ENCODE measurements around the gene GCNT4.

GCNT4 gene

DNA sequence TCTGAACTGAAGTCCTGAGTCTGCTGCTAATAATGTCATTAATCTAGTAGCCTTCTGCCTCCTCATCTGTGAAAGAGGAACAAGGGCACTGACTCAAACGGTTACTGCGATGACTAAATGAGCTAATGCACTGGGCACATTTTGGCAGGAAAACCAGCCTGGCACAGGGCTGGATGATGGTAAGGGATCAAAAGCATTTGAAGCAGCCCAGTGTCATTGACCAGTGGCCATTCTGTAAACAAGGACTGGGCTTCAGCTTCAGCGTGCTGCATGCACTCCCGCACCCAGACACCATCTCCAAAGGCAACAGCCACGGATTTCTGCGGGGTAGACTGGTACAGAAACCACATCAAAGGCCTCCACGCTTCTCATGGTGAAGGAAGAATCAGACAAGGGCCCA lies 8.0 kb downstream of the GCNT4 start:
- H3K36me3 Mint-ChIP-seq: no peaks in the 10 kb centered on the region
- peaks cover 0 to 5% of the 10 kb centered on the region in 2 donors for H3K4me1 Mint-ChIP-seq

DNA sequence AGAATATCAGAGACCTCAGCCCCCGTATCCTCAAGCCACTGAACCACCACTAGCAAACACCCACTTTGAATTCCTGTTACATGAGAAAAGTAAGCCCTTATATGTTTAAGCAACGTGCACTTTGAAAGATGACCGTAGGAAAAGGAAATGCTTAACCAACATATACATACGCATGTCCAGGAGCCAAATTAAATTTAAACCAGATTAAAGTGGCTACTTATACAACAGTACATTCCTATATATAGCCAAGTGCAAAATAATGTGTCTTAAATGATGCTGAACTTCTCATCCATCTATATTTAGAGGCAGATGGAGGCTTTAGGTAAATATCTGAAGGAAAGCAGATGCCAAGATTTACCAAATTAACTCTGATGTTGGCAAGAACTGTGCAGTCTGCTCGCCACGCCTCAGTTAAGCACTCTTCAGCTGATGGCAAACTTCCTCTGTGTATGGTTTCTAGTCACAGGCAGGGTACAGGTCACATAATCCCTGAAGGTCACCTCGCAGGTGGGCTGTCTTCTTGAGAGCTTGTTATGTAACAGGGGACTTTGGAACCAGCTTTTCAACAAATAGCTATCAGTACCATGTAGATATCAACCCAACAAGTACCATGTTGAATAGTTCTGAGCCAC lies 8.6 kb downstream of the GCNT4 start:
- DNase-seq (no peak), ATAC-seq (replicated peaks) (peak in 1 of 2 donors; percentile 47)
- Mint-ChIP-seq H3K36me3 (no peaks in the 10 kb centered on the region), H3K27me3 (peaks cover 15 to 27% of the 10 kb centered on the region in 2 donors), H3K27ac (no peak overlapping the region), H3K4me3 (no peak overlapping the region), H3K9me3 (no peaks in the 10 kb centered on the region), H3K4me1 (peaks cover 0 to 5% of the 10 kb centered on the region in 2 donors)

More for the DNA sequence above, 8.0 kb downstream of the GCNT4 start:
- Mint-ChIP-seq H3K9me3 (no peaks in the 10 kb centered on the region), H3K4me3 (no peak overlapping the region), H3K27ac (no peak overlapping the region), H3K27me3 (peaks cover 15 to 30% of the 10 kb centered on the region in 2 donors)
- no peak for DNase-seq
- peak; percentile 51 to 82 for ATAC-seq (replicated peaks)

DNA sequence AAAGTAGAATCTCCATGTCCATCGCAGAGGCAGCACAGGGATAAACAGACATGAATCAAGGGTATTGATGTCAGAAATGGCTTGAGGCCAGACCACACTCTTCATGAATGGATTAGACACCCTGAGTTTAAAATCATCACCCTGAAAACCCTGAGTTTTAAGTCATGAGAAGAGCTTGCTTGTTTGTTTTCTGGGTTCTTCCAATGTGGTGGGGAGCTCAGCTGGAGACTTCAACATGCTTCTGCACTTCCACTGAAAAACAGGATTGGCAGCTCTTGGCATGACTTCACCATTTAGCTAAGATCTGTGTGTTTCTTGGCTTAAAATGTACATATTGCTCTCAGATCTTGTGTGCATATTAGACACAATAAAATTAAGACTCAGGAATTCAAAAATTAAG lies 9.8 kb downstream of the GCNT4 start:
- peaks cover 0 to 5% of the 10 kb centered on the region in 2 donors for H3K4me1 Mint-ChIP-seq
- ATAC-seq (replicated peaks) (no peak), DNase-seq (no peak)
- H3K9me3 Mint-ChIP-seq: no peaks in the 10 kb centered on the region
- H3K27me3 Mint-ChIP-seq: peaks cover 15 to 27% of the 10 kb centered on the region in 2 donors
- no peak overlapping the region for H3K27ac Mint-ChIP-seq
- no peak overlapping the region for H3K4me3 Mint-ChIP-seq
- H3K36me3 Mint-ChIP-seq: no peaks in the 10 kb centered on the region

DNA sequence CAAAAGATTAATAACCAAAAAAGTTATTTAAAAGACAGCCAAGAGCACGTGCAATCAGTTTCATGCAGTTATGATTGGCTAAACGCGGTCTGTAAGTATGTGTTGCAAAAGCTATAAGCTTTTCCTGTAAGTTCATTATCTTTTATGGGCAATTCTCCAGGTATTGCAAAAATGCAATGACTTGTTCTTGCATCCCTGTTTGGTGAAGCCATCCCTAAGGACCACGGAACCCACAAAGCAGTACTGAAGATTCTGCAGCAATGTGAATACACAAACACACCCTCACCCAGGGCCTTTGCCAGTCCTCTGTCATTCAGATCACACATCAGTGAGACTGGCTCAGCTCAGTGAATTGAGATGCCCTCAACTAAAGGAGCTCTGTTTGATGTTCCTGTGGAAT lies 11.4 kb downstream of the GCNT4 start:
- Mint-ChIP-seq H3K4me1 (peaks cover 0 to 5% of the 10 kb centered on the region in 2 donors), H3K9me3 (no peaks in the 10 kb centered on the region), H3K4me3 (no peak overlapping the region), H3K36me3 (no peaks in the 10 kb centered on the region), H3K27me3 (peaks cover 8 to 22% of the 10 kb centered on the region in 2 donors), H3K27ac (no peak overlapping the region)
- DNase-seq (no peak), ATAC-seq (replicated peaks) (no peak)

DNA sequence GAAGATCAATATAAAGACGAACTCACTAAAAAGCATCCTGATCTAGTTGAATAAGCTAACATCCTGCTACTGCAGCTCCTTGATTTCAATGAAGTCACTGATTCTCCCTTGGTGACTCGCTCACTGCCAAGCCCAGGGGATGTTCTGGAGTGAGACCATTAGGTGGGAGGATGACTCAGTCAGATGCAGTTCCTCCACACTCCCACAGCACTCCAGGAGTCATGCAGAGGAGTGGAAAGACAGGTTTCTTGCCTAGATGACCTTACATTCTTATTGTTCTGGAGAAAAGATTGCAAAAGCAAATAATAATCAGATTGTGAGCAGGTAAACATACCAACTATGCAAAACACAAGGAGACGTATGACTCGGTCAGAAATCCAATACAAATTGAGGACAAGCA lies 15.3 kb downstream of the GCNT4 start:
- DNase-seq (no peak), ATAC-seq (replicated peaks) (no peak)
- Mint-ChIP-seq H3K4me3 (no peak overlapping the region), H3K4me1 (no peaks in the 10 kb centered on the region), H3K9me3 (no peaks in the 10 kb centered on the region), H3K27ac (no peak overlapping the region), H3K36me3 (no peaks in the 10 kb centered on the region), H3K27me3 (peaks cover 0 to 11% of the 10 kb centered on the region in 2 donors)

DNA sequence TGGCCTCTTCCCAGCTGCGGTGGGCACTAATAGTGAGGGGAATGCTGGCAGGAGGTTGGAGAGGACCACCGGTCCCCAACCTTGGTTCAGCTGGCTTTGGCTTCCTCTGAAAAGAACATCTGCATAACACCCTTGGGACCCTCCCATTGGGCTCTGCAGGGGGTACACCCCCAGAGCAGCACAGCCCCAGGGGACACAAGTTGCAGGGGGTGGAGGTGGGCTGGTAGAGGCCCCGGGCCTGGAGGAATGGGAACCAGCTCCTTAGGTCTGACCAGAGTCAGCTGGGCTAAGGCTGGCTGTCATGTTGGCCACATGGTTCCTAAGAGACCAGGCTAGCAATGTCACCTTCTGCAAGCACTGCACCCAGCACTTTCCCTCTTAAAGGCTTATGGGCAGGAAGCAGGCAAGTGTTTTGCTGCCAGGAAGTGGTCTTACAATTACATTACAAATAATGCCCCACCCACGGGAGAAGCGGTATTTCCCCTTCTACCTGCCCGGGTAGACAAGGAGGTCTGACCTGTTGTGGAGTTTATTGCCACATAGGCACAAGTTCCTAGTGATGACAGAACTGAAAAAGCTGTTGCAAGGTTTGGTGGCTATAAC lies 18.1 kb downstream of the GCNT4 start:
- DNase-seq: no peak
- ATAC-seq (replicated peaks): peak in 1 of 2 donors; percentile 21
- Mint-ChIP-seq H3K27me3 (peaks cover 0 to 11% of the 10 kb centered on the region in 2 donors), H3K4me1 (no peaks in the 10 kb centered on the region), H3K9me3 (no peaks in the 10 kb centered on the region), H3K4me3 (no peak overlapping the region), H3K36me3 (no peaks in the 10 kb centered on the region), H3K27ac (no peak overlapping the region)

DNA sequence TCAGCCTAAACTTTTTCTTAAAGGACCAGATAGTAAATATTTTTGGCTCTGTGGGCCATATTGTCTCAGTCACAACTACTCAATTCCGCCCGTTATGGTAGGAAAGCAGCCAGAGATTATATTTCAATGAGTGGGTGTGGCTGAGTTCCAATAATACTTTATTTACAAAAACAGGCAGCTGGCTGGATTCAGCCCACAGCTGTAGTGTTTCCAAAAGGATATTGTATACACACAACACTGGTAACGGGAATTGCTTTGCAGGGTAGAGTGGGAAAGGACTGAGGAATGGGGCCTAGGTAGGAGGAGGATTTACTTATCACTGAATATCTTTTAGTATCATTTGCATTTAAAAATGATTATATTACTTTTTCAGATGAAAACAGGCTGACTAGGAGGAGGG lies 21.0 kb downstream of the GCNT4 start:
- Mint-ChIP-seq H3K9me3 (no peaks in the 10 kb centered on the region), H3K27me3 (peaks cover 0 to 8% of the 10 kb centered on the region in 2 donors), H3K4me1 (no peaks in the 10 kb centered on the region), H3K27ac (no peak overlapping the region), H3K36me3 (no peaks in the 10 kb centered on the region), H3K4me3 (no peak overlapping the region)
- no peak for DNase-seq
- ATAC-seq (replicated peaks): no peak

DNA sequence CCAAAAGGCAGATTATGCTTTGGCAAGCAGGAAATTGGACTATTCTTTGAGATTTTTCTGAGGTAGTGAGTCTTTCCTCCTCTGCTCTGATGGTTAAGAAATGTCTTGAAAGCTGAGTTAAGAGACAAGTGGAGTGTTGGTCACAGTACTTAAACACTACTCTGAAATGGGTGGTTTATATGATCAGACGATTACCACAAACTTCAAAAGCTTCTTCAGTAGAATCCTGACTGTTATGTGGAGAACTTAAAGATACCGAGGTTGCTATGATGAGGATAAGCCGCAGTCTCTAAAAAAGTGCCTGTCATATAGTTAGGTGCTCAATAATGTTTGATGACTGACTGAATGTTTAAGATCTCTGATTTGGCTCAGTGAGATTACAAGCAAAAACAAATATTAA lies 24.3 kb downstream of the GCNT4 start:
- Mint-ChIP-seq H3K9me3 (no peaks in the 10 kb centered on the region), H3K36me3 (no peaks in the 10 kb centered on the region), H3K27me3 (peaks cover 13 to 17% of the 10 kb centered on the region in 2 donors), H3K4me1 (no peaks in the 10 kb centered on the region), H3K27ac (no peak overlapping the region), H3K4me3 (no peak overlapping the region)
- ATAC-seq (replicated peaks): no peak
- no peak for DNase-seq

DNA sequence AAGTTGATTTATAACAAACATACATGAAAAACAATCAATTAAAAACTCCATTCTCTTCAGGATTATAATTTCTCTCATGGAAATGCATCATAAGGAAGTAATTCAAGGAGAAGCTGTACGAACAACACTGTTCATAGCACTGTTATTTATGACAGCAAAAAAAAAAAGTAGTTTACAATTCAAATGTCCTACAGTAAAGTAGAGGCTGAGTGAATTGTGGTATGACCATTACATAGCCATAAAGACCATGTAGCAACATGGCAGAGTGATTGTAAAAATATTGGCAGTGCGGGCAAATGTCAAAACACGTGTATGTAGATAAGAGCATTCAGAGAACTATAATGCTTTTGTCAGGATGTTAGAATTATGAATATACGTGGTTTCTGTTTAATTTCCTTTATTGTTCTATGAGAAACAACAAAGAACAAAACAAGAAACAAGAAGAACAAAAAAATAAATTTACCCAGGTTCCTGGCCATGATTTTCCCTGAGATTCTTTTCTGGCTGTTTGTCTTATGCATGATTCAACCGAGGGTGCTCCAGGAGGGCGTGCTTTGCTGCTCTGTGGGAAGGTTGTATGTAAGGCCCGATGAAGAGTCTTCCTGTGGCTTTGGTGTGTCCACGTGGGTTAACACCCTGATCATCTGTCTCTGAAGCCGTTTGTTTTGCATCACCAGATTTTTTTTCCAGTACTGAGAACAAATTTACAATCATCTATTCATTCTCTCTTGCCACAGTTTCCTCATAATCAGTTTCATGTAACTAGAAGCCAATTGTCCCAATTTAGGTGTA lies 28.8 kb downstream of the GCNT4 start:
- Mint-ChIP-seq H3K36me3 (no peaks in the 10 kb centered on the region), H3K4me1 (no peaks in the 10 kb centered on the region)

DNA sequence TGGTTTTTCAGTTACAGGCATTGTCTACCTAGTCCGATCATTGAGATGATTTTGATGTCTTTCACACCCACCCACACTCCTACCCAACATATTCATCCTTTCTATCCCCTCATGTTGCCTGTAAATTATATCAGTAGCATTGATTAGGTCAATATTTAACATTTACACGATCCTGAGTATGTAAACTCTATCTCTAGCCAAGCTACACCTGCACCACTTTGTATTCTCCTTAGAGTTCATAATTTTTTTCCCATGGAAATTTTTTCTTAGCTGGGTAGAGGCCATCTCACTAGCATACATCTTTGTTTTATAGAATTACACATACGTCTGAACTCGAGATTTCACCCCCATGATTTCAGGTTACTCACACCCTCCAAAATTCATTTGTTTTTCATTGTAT lies 30.6 kb downstream of the GCNT4 start:
- Mint-ChIP-seq H3K4me1 (no peaks in the 10 kb centered on the region), H3K4me3 (no peak overlapping the region)
- DNase-seq: no peak

More for the DNA sequence above, 28.8 kb downstream of the GCNT4 start:
- DNase-seq (no peak), ATAC-seq (replicated peaks) (no peak)
- peaks cover 0 to 2% of the 10 kb centered on the region in 2 donors for H3K9me3 Mint-ChIP-seq
- H3K27ac Mint-ChIP-seq: no peak overlapping the region
- no peak overlapping the region for H3K4me3 Mint-ChIP-seq
- peaks cover 16 to 17% of the 10 kb centered on the region in 2 donors for H3K27me3 Mint-ChIP-seq

DNA sequence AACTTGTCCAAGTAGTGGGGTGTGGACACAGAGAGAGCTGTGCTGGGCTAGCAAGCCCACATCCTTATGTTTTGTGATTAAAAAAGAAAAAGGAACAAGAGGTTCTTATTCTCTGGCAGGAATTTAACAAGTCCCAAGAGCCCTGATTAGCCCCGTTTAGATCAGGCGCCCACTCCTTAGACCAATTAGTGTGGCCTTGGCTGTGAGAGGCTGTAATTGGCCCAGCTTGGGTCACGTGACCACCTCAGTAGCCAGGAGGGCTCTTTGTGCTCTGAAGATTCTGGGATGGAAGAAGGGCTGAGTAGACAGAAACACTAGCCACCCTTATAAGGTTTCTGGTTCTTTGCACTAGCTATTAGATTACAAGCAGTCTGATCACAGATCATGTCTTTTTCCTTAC lies 31.1 kb downstream of the GCNT4 start:
- no peak overlapping the region for H3K4me3 Mint-ChIP-seq
- H3K4me1 Mint-ChIP-seq: no peaks in the 10 kb centered on the region
- H3K27ac Mint-ChIP-seq: no peak overlapping the region
- H3K9me3 Mint-ChIP-seq: peaks cover 0 to 2% of the 10 kb centered on the region in 2 donors
- DNase-seq (no peak), ATAC-seq (replicated peaks) (no peak)
- H3K27me3 Mint-ChIP-seq: peaks cover 19% of the 10 kb centered on the region in 2 donors
- no peaks in the 10 kb centered on the region for H3K36me3 Mint-ChIP-seq

More for the DNA sequence above, 30.6 kb downstream of the GCNT4 start:
- no peak for ATAC-seq (replicated peaks)
- peaks cover 19% of the 10 kb centered on the region in 2 donors for H3K27me3 Mint-ChIP-seq
- no peaks in the 10 kb centered on the region for H3K36me3 Mint-ChIP-seq
- no peak overlapping the region for H3K27ac Mint-ChIP-seq
- H3K9me3 Mint-ChIP-seq: peaks cover 0 to 2% of the 10 kb centered on the region in 2 donors

DNA sequence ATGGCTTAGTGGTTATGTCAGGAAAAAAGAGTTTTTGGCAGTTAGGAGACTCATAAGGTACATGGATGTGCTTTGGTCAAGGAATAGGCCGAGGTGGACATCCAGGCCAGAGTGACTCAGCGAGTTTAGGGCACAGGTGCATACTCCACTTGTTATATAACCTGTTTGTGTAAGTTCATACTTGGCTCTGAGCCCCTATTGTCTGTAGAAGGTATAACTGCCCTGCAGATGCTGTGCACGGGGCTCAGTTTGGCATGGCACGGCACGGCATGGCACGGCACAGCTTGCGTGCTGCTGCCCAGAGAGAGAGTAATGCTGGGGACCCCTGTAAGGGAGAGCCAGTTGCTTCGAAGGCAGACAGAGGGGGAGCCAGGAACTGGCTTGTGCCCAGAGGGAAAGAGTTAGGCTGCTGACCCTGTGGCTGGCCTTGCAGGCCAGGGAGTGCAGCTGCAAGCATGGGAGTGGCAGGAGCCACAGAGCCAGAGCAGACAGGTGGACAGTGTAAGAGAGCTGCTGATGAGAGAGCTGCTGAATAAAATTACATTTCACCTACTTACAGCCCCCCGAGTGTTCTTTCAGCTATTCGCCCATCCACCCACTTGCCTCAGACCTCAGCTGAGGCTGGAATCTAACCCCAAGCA lies 32.2 kb downstream of the GCNT4 start:
- ATAC-seq (replicated peaks): no peak
- H3K27ac Mint-ChIP-seq: no peak overlapping the region
- DNase-seq: no peak
- H3K27me3 Mint-ChIP-seq: peaks cover 16 to 19% of the 10 kb centered on the region in 2 donors
- peaks cover 0 to 2% of the 10 kb centered on the region in 2 donors for H3K9me3 Mint-ChIP-seq
- no peaks in the 10 kb centered on the region for H3K36me3 Mint-ChIP-seq
- H3K4me1 Mint-ChIP-seq: no peaks in the 10 kb centered on the region
- H3K4me3 Mint-ChIP-seq: no peak overlapping the region

DNA sequence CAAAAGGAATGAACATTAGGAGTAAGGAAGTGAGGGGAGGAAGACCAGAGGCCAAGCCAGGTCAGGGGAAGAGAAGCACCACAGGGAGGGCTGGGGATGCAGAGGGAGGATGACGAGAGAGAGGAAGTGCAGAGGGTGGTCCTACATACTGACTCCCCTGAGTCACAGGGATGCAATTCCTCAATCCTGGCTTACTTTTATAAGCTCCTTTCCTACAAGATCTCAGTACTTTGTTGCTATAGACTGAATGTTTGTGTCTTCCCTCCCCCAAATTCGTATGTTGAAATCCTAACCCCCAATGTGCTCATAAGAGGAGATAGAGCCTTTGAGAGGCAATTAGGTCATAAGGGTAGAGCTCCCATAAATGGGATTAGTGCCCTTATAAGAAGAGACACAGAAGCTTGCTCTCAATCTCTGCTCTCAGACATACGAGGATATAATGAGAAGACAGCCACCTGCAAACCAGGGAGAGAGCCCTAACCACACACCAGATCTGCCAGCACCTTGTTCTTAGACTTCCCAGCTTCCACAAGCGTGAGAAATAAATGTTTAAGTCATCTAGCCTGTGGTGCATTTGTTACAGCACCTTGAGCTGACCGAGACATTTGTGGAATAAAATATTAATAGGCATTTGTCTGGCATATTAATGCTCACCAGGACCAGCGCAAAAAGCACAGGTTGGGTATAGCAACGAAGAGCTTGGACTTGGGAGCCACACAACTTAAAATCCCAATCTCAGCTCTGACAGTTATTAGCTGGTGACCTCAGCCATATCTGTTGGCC lies 33.4 kb downstream of the GCNT4 start:
- ATAC-seq (replicated peaks) (no peak), DNase-seq (no peak)
- Mint-ChIP-seq H3K4me3 (no peak overlapping the region), H3K36me3 (no peaks in the 10 kb centered on the region), H3K9me3 (peaks cover 0 to 2% of the 10 kb centered on the region in 2 donors), H3K4me1 (no peaks in the 10 kb centered on the region), H3K27ac (no peak overlapping the region), H3K27me3 (peaks cover 12 to 14% of the 10 kb centered on the region in 2 donors)

DNA sequence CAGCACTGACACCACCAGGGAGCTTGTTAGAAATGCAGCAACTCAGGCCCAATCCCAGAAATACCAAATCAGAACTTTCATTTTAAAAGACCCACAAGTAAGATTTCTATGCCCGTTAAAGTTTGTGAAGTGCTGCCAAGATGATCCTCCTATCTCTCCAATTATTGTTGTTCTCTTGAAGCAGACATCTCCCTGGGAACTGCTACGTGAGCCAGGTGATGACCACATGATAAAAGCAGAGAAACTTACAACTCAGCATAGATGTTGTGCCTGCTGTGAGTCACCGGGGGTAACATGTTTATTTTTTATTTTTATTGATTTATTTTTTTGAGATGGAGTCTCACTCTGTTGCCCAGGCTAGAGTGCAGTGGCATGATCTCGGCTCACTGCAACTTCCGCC lies 34.4 kb downstream of the GCNT4 start:
- no peak for DNase-seq
- Mint-ChIP-seq H3K27ac (no peak overlapping the region), H3K4me1 (no peaks in the 10 kb centered on the region), H3K36me3 (no peaks in the 10 kb centered on the region), H3K4me3 (no peak overlapping the region), H3K27me3 (peaks cover 6 to 12% of the 10 kb centered on the region in 2 donors), H3K9me3 (peaks cover 0 to 2% of the 10 kb centered on the region in 2 donors)
- no peak for ATAC-seq (replicated peaks)

All from stimulated activated naive B cell treated with anti-CD40 and anti-IgM and Interleukin-4, amounts not matched to agents 10 μg/mL and 1 μg/mL and 100 μg/mL, for 72 hours (primary cell).